GM18505 (cell line): Measurements from ENCODE around the gene FAM114A2.
"Not testable (repeated sequence)": the region's sequence is repeated elsewhere in the genome, so short reads cannot be mapped to it uniquely, and the experiment has no call there.

Experiments used
- ATAC-seq: cut with Tn5 transposase; IDR thresholded peaks from one replicate; pipeline ENCODE4 v1.9.1; 2021; ENCODE audit not compliant: unreplicated experiment
- POLR2A ChIP-seq: IDR thresholded peaks from 4 replicates; pipeline ENCODE4 v1.6.1; 2011; ENCODE audit warnings: borderline replicate concordance; ENCODE audit not compliant: insufficient read depth, insufficient read length; ENCODE audit errors: extremely low read depth

The FAM114A2 gene

GRCh38 chr5:154031937-154032489, 6.7 kb downstream of the FAM114A2 start:
- ATAC-seq = no peak
- TF ChIP-seq POLR2A = no peak

GRCh38 chr5:154025951-154026350, 12.8 kb downstream of the FAM114A2 start:
- no peak for TF ChIP-seq POLR2A
- no peak for ATAC-seq

GRCh38 chr5:154018919-154019318, 19.8 kb downstream of the FAM114A2 start:
- ATAC-seq = not testable (repeated sequence)

DNA sequence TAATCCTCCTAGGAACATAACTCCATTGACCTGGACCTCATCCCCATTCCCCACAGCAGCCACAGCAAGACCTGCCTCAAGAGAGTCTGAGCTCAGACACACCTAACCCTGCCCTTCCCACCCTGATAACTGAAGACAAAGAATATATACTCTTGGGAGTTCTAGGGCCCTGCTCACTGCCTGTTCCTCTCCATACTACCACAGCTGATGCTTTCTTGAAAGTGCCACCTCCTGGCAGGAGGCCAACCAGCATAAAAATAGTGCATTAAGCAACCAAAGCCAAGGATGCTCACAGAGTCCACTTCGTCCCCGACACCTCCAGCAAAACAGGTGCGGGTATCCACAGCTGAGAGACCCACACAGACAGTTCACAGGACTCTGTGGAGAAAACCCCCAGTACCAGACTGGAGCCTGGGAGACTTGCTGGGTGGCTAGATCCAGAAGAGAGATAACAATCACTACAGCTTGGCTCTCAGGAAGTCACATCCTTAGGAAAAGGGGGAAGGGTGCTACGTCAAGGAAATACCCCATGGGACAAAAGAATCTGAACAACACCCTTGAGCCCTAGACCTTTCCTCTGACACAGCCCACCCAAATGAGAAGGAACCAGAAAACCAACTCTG, 23.5 kb downstream of the FAM114A2 start:
- ATAC-seq = no peak
- TF ChIP-seq POLR2A = no peak

DNA sequence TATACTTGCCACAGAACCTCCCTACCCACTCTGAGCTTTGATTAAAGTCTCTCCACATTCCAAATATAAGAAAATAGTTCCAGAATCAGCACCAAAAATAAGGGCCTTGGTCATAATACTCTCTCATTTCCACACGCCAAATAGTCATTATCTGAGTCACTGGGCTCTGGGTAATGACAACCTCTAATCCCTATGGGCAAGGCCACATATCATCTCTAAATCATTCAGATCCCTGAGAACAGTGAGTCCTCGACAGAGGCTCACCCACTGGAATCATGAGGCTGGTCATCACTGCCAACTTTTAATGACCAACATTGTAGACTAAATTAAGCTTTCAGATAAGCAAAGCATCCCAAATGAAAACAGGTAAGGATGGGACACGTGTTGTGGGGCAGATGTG, 28.1 kb downstream of the FAM114A2 start:
- ATAC-seq = no peak
- TF ChIP-seq POLR2A = no peak

- no peak for ATAC-seq
- no peak for TF ChIP-seq POLR2A
These were observed 33.1 kb downstream of the FAM114A2 start for GRCh38 chr5:154005648-154006047.

- ATAC-seq = no peak
- no peak for TF ChIP-seq POLR2A
These were observed 36.1 kb downstream of the FAM114A2 start for GRCh38 chr5:154002511-154003020.

- ATAC-seq = no peak
- no peak for TF ChIP-seq POLR2A
These were observed 36.6 kb downstream of the FAM114A2 start for GRCh38 chr5:154002093-154002492.

GRCh38 chr5:154000703-154001102, 38.0 kb downstream of the FAM114A2 start:
- ATAC-seq = no peak
- no peak for TF ChIP-seq POLR2A

DNA sequence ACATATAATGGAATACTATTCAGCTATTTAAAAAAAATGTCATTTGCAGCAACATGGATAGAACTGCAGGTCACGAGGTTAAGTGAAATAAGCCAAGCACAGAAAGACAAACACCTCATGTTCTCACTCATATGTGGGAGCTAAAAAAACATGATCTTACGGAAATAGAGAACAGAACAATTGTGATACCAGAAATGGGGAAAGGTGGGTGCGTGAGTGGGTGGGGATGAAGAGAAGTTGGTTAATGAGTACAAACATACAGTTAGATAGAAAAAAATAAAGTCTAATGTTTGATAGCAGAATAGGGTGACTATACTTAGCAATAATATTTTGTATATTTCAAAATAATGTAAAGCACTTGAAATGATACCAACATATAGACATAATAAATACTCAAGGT, 38.7 kb downstream of the FAM114A2 start:
- no peak for ATAC-seq
- TF ChIP-seq POLR2A = no peak

- no peak for ATAC-seq
- TF ChIP-seq POLR2A = no peak
These were observed 39.9 kb downstream of the FAM114A2 start for GRCh38 chr5:153998768-153999167.

DNA sequence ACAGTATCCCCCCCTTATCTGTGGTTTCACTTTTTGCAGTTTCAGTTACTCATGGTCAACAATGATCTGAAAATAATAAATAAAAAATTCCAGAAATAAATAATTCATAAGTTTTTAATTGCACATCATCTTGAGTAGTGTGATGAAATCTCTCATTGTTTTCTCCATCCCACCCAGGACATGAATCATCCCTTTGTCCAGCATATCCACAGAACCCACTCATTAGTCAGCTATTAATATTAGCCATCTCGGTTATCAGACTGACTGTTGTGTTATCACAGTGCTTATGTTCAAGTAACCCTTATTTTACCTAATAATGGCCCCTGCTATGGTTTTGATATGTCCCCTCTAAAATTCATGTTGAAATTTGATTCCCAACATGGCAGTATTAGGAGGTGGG, 40.7 kb downstream of the FAM114A2 start:
- no peak for ATAC-seq
- no peak for TF ChIP-seq POLR2A

GRCh38 chr5:153991168-153991567, 47.5 kb downstream of the FAM114A2 start:
- TF ChIP-seq POLR2A = no peak

GRCh38 chr5:153988510-153988909, 50.2 kb downstream of the FAM114A2 start:
- TF ChIP-seq POLR2A = no peak
- ATAC-seq = no peak

More at GRCh38 chr5:153991168-153991567, 47.5 kb downstream of the FAM114A2 start:
- no peak for ATAC-seq

DNA sequence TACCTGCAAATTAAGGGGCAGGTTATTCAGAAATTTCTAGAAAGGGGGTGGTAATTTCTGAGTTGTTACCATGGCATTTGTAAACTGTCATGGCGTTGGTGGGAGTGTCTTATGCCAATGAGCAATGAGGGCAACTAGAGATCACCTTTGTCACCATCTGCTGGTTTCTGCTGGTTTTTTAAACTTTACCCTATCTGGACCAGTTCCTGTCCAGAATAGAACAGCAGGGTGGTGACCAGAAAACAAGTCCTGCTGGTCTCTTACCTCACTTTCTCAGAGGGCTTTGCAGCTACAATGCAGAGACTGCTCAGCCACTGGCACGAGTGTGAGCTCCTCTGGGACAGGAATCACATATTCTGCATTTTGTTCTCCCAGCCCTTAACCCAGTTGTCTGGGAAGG, 51.4 kb downstream of the FAM114A2 start:
- no peak for ATAC-seq
- no peak for TF ChIP-seq POLR2A

DNA sequence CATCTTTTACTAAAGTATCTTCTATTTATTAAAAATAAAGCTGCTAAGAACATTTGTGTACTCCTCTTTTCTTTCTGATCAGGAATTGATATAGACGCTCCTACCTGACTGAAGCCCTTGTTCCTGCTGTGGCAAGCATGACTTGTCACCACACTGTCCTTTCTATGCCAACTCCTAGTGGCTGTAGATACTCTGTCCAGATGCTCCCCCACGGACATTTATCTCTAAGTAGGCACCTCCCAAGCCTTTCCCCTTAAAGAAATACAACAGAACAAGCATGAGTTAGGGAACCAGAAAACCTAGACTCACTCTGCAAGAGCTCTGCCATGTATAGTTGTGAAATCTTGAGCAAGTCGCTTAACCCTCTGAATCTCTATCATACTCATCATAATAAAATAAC, 53.2 kb downstream of the FAM114A2 start:
- no peak for ATAC-seq
- TF ChIP-seq POLR2A = no peak

DNA sequence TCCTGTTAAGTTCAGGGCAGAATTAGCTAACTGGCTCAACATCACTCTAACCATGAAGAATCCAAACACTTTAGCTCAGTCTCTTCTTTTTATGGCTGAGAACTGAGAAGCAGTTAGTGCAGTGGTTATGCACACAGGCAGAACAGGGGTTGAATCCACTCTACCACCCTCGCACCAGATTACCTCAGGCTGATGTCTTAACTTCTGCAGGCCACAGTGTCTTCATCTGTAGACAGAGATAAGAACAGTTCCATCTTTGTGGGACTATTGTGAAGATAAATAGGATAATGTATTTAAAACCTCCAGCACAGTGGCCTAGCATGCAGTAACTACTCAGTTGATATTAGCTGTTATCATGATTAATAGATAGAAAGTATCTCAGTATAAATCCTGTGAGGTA, 54.8 kb downstream of the FAM114A2 start:
- TF ChIP-seq POLR2A = no peak
- ATAC-seq = no peak
